Muscle of leg (tissue), 11 donors: ENCODE data around the gene SUCLG1. TPM values are rescaled to one million over a fixed set of nuclear protein-coding genes. Genes with fewer than 3 reads are reported as not detected.
"Not testable (repeated sequence)": the region's sequence is repeated elsewhere in the genome, so short reads cannot be mapped to it uniquely, and the experiment has no call there.

Source experiments
- DNase-seq: peaks from one replicate; pipeline ENCODE4 v3.0.0; 2013
- H3K27ac ChIP-seq: one replicate; pipeline ENCODE4 v1.5.1; 2013; ENCODE audit warnings: mild to moderate bottlenecking, low read length, control low read depth
- H3K27me3 ChIP-seq: one replicate; pipeline ENCODE4 v1.6.1; 2013; ENCODE audit warnings: low read length; ENCODE audit not compliant: control insufficient read depth, insufficient read depth
- H3K36me3 ChIP-seq: one replicate; pipeline ENCODE4 v1.6.1; 2013; ENCODE audit warnings: low read length; ENCODE audit not compliant: control insufficient read depth, insufficient read depth
- H3K4me1 ChIP-seq: one replicate; pipeline ENCODE4 v1.6.1; 2013; ENCODE audit warnings: low read length; ENCODE audit not compliant: control insufficient read depth, insufficient read depth
- H3K4me3 ChIP-seq: one replicate; pipeline ENCODE4 v1.5.1; 2013; ENCODE audit warnings: low read length, control low read depth
- H3K9me3 ChIP-seq: replicated peaks from 2 replicates; pipeline ENCODE4 v1.6.1; 2013; ENCODE audit warnings: low read depth, low read length; ENCODE audit not compliant: control insufficient read depth
- WGBS: methylation state at CpG from one replicate; pipeline ENCODE4 v1.1.5; 2013; ENCODE audit warnings: missing lambda C conversion rate; ENCODE audit not compliant: insufficient coverage; 5-methylcytosine and 5-hydroxymethylcytosine counted together
- polyA plus RNA-seq, 8 donors: library from polyadenylated mRNA; unstranded; fragments of 120-200 nt; gene quantifications; one replicate each; pipeline versions ENCODE4 v1.2.1 to v1.2.3, GENCODE V29; 2013; ENCODE audit warnings: inconsistent platforms in 1 of 8, low replicate concordance in 1 of 8; ENCODE audit not compliant: insufficient read length in 8 of 8, insufficient read depth in 1 of 8
- total RNA-seq: library from RNA; stranded (reverse); fragments of 120-200 nt; gene quantifications from one replicate; pipeline ENCODE4 v1.2.4, GENCODE V29; 2013

Gene SUCLG1
- total and polyA plus RNA-seq, 9 donors: 60.2 to 84.5 (median 71.0) TPM

DNA sequence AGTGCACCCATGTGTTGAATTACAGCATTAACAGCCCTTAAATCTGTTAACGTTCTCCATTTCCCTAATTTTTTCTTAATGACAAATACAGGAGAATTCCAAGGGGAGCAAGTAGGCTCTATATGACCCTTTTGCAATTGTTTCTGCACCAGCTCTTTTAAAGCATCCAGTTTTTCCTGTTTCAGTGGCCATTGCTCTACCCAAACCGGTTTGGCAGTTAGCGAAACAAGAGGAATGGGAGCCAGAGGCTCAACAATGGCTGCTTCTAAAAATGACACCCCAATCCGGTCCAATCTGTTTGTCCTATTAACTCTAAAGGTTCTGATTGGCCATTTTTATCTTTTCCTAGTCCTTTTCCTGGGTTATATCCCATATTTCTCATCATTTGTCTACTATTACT lies 15.1 kb upstream of the SUCLG1 start:
- Histone ChIP-seq H3K36me3 (no peaks in the 10 kb centered on the region), H3K4me1 (no peaks in the 10 kb centered on the region), H3K27ac (no peak overlapping the region), H3K9me3 (peaks cover 23% of the 10 kb centered on the region), H3K27me3 (no peaks in the 10 kb centered on the region), H3K4me3 (no peak overlapping the region)
- 59% methylated on average over 2 of the region's 4 CpGs for WGBS
- no peak for DNase-seq

DNA sequence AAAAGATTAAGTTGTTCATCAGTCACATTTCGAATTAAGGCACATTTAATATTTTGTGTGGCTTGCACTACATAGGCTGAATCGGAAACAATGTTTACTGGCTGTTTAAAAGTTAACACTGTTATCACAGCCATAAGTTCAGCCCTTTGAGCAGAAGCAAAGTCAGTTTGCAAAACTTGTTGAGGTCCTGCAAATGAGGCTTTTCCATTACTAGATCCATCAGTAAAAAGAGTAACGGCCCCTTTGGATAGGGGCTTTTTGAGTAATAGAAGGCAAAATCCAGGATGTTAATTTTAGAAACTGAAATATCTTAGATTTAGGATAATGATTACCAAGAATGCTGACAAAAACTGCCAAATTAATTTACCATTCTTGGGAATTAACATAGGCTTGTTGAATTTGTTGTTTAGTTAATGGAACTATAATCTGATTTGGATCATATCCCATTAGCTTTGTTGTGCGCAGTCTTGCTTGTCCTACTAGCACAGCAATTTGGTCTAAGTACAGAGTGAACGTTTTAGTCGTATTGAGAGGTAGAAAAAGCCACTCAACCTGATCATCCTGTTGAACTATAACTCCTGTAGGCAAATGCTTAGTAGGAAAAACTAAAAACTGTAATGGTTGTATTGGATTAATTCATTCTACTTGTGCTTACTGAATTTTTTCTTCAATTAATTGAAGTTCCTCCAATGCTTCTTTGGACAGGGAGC lies 13.9 kb upstream of the SUCLG1 start:
- no peak overlapping the region for H3K27ac ChIP-seq
- 100% methylated on average over 2 of the region's 6 CpGs for whole genome bisulfite sequencing
- DNase-seq: no peak
- H3K4me3 ChIP-seq: no peak overlapping the region
- H3K36me3 ChIP-seq: no peaks in the 10 kb centered on the region
- no peaks in the 10 kb centered on the region for H3K4me1 ChIP-seq
- H3K9me3 ChIP-seq: peaks cover 18% of the 10 kb centered on the region
- no peaks in the 10 kb centered on the region for H3K27me3 ChIP-seq

DNA sequence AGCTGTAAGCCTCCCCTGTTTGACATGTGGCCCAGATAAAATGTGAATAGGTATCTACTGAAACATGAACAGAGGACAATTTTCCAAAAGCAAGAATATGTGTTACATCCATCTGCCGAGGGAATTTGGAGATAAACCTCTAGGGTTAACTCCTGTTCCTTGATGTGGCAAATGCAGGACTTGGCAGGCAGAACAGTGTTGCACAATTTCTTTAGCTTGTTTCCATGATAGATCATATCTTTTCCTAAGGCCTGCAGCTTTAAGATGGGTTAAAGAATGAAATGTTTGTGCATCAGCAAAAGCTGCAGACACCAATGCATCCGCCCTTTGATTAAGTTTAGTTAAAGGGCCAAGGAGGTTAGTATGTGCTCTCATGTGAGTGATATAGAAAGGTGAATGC lies 13.3 kb upstream of the SUCLG1 start:
- not testable (repeated sequence) for H3K27ac ChIP-seq, H3K36me3 ChIP-seq, H3K4me3 ChIP-seq, DNase-seq, H3K4me1 ChIP-seq, H3K27me3 ChIP-seq
- WGBS: 69% methylated on average over 2 of the region's 2 CpGs
- peaks cover 14% of the 10 kb centered on the region for H3K9me3 ChIP-seq

DNA sequence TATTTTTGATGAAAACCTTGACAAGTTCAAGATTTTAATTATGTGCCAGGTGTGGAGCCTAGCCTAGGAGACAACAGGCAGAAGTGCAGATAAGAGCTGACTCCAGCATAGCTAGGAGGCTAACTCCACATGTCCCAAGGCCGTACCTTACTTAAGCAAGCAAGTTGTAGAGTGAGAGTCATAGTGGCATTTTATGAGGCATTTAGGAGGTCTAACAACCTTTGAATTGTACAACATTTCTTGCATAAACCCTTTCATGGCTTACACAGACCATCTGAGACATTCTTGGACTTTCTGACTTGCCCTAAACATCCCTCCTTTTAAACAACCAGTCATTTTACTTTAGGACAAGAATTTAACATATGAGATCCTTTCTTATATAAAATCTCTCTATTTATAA lies 8.3 kb upstream of the SUCLG1 start:
- H3K27ac ChIP-seq: no peak overlapping the region
- WGBS: no CpG with 5 or more reads among the region's 1 CpG
- H3K36me3 ChIP-seq: no peaks in the 10 kb centered on the region
- no peaks in the 10 kb centered on the region for H3K27me3 ChIP-seq
- peaks cover 10% of the 10 kb centered on the region for H3K9me3 ChIP-seq
- no peak for DNase-seq
- H3K4me1 ChIP-seq: no peaks in the 10 kb centered on the region
- no peak overlapping the region for H3K4me3 ChIP-seq

DNA sequence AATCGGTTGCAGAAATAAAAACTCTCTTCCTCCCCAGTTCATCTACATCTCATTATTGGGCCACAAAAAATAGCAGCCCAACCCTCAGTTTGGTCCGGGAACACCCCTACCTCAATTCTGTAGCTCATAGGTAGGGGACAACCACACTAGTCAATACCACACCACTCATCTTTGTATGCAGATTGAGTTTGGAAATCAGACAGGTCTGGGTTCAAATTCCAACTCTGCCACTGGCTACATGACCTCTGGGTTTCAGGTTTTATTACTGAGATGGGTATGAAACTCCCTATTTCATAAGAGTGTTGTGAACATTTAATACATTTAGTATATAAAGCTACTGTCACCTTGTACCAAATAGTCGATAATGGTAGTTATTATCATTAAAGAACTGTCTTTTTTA lies 2.2 kb upstream of the SUCLG1 start:
- Histone ChIP-seq H3K27ac (no peak overlapping the region), H3K27me3 (no peaks in the 10 kb centered on the region), H3K4me1 (peaks cover 12% of the 10 kb centered on the region), H3K9me3 (no peaks in the 10 kb centered on the region), H3K36me3 (no peaks in the 10 kb centered on the region), H3K4me3 (no peak overlapping the region)
- WGBS: no CpG with 5 or more reads among the region's 3 CpGs
- no peak for DNase-seq

DNA sequence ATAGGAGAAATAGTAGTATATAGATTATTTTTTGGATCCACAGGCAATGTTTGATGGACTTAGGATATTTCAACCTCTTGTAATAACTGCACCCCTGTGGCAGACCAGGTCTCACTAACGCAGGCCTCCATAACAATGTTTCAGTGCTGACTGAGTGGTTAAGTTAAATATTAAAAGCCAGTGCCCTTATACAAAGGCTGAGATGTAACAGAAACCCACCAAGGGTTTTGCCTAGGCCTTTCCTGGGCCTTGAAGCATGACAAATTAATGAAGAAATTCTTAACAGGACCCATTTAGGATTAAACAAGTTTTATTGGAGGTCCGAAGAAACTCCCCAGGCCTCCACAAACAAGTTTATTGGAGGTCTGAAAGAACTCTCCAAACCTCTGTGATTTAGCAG lies 1.6 kb upstream of the SUCLG1 start:
- WGBS: no CpG with 5 or more reads among the region's 2 CpGs

DNA sequence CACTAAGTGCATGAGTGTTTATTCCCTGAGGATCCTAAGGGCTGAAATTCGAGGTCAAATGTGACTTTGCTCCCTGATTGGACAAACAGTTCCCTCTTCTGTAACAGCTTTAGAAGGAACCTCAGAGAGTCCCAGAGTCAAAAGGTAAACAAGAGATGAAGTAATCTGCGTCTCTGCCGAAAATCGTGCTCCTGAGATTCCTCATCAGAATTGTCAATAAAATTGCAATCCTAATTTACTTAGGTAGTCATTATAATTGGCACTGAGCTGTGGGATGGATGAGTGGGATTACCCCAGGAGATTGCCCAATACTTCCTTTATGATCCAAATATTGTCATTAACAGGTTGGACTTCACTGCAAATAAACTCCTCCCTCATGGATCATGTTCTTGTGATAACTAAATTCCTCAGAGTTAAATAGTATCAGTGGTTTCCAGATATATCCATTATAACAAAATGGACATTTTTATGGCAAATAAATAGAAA lies 907 bp upstream of the SUCLG1 start:
- no peaks in the 10 kb centered on the region for H3K9me3 ChIP-seq
- DNase-seq: no peak
- no peaks in the 10 kb centered on the region for H3K36me3 ChIP-seq
- WGBS: no CpG with 5 or more reads among the region's 4 CpGs
- H3K4me1 ChIP-seq: peaks cover 12% of the 10 kb centered on the region
- H3K27ac ChIP-seq: no peak overlapping the region
- peak overlapping the region; percentile 99 for H3K4me3 ChIP-seq
- H3K27me3 ChIP-seq: no peaks in the 10 kb centered on the region

More for the DNA sequence above, 1.6 kb upstream of the SUCLG1 start:
- DNase-seq: no peak
- Histone ChIP-seq H3K27ac (no peak overlapping the region), H3K27me3 (no peaks in the 10 kb centered on the region), H3K4me1 (peaks cover 12% of the 10 kb centered on the region), H3K4me3 (no peak overlapping the region), H3K9me3 (no peaks in the 10 kb centered on the region), H3K36me3 (no peaks in the 10 kb centered on the region)

DNA sequence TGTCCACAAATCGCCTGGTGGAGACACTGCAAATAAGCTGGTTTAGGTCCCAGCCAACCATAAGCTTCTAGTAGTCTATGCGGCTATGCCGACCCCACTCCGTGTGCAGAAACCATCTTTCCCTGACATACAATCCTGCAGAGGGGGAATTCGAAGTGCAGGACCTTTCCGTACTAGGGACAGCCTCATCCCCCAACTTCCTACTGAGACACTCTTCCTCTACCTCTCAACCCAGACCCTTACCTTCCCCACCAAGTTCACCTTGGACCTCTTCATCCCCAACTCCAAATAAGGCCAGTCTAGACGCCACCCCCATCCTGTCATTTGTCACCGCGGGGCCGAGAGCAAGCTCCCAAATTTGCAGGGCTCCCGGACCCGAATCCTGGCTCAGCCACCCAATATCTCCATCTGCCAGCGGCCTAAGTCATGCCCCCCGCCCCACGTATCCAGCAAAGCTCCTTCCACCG lies 496 bp downstream of the SUCLG1 start:
- 0% methylated on average over 15 of the region's 16 CpGs for WGBS
- H3K4me3 ChIP-seq: peak overlapping the region; percentile 99
- no peaks in the 10 kb centered on the region for H3K36me3 ChIP-seq
- DNase-seq: no peak
- H3K27ac ChIP-seq: peak overlapping the region; percentile 88
- no peaks in the 10 kb centered on the region for H3K9me3 ChIP-seq
- peaks cover 12% of the 10 kb centered on the region for H3K4me1 ChIP-seq
- H3K27me3 ChIP-seq: no peaks in the 10 kb centered on the region

DNA sequence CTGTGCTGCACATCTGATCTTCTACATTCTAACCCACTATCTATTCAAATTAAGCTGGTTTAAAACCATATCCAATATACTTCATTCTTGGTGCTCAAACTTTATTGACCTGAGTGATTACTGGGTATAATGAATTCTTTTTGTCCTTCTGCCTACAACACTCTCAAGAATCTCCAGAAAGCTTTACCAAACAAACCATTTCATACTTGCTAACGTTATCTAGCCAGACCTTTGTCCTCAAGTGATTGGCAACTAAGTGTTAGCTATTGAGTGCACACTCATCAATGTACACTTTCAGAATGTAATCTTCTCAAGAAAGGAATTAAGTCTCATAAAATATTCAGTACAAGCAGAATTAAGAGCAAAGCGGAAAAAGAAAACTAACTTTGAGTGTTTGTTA lies 1.4 kb downstream of the SUCLG1 start:
- H3K36me3 ChIP-seq: no peaks in the 10 kb centered on the region
- H3K4me3 ChIP-seq: no peak overlapping the region
- no peak overlapping the region for H3K27ac ChIP-seq
- no peaks in the 10 kb centered on the region for H3K27me3 ChIP-seq
- no peaks in the 10 kb centered on the region for H3K9me3 ChIP-seq
- no CpG with 5 or more reads among the region's 2 CpGs for WGBS
- peaks cover 12% of the 10 kb centered on the region for H3K4me1 ChIP-seq
- no peak for DNase-seq

DNA sequence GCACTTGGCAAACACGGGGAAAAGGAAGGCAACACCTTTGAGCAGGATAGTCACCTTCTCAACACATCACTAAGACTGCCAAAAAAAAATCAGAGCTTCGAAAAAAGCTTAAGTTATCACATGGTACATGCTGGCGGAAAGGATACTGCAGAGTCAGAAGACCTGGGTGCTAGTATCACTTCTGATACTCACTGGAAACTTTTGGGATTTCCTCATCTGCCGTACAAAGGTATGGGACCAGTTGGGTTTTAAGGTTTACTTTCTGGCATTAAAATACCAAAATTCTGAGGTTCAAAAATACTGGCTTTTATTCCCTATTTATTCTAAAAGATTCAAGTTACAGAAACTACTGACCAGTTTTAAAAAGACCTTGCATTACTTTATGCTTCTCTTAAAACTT lies 2.9 kb downstream of the SUCLG1 start:
- WGBS: 0% methylated on average over 1 of the region's 4 CpGs
- no peak overlapping the region for H3K27ac ChIP-seq

More for the DNA sequence above, 2.9 kb downstream of the SUCLG1 start:
- Histone ChIP-seq H3K4me3 (no peak overlapping the region), H3K4me1 (peaks cover 12% of the 10 kb centered on the region), H3K27me3 (no peaks in the 10 kb centered on the region), H3K36me3 (no peaks in the 10 kb centered on the region), H3K9me3 (no peaks in the 10 kb centered on the region)
- no peak for DNase-seq
